Superior temporal gyrus (tissue), 1 donor: ENCODE measurements around the gene RTN4R.

Experiments
- DNase-seq: peaks from one replicate; pipeline ENCODE4 v3.0.0-alpha.2; 2016; ENCODE audit errors: extremely low spot score

The RTN4R gene

GRCh38 chr22:20229916-20230775, 38.0 kb downstream of the RTN4R start:
- DNase-seq, result no peak

DNA sequence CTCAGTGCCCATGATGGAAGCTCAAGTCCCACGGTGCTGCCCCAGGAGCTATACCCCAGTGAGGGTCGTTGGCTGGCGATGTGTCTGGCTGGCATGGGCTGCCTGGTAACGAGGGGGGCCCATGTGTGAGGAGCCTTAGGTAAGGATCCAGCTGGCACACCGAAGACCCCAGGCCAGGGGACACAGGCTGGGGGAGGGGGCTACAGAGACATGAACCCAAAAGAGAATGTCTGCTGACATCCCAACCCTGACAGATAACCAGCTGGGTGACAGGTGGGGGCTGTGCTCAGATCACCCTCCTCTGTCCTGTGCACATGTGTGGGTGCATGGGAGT, 39.2 kb downstream of the RTN4R start:
- DNase-seq, result no peak

DNA sequence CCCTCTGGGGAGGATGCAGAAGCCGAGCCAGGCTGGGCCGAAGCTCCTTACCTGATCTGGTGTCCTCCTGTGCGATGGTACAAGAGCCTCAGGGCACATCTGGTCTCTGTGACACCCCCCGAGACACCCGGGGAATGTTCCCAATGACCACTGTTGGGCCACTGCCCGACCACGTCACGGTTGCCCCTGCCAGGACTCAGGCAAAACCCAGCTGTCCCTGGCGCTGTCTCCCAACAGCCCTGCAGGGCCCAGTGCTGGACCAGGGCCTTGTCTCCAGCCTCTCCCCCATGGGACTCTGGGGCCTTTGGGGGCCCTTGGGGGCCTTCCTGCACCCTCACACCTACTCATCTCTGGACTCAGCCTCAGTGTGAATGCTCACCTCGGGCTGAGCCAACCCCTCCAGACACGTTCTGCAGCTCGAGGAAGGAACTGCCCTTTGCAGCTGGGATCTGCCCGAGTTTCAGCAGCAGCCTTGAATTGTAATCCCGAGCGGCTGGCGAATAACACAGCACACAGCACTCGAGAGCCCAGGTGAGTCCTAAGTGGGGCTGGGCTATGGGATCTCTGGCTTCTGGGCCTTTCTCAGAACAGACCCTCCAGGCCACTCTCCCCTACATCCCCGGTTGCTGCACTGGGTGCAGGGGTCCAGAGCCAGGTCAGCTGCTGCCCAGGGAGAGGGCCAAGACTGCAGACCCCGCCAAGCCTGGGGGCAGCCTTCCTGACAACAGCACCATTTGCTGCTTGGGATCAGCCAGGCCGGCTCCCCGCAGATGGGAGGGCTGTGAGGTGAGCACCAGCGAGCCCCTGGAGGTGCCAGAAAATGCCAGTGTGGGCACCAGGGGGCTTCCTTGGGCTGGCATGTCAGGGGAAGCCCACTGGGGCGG, 39.8 kb downstream of the RTN4R start:
- no peak for DNase-seq

GRCh38 chr22:20227363-20227762, 40.8 kb downstream of the RTN4R start:
- no peak for DNase-seq

GRCh38 chr22:20226760-20227350, 41.3 kb downstream of the RTN4R start:
- DNase-seq, result no peak

DNA sequence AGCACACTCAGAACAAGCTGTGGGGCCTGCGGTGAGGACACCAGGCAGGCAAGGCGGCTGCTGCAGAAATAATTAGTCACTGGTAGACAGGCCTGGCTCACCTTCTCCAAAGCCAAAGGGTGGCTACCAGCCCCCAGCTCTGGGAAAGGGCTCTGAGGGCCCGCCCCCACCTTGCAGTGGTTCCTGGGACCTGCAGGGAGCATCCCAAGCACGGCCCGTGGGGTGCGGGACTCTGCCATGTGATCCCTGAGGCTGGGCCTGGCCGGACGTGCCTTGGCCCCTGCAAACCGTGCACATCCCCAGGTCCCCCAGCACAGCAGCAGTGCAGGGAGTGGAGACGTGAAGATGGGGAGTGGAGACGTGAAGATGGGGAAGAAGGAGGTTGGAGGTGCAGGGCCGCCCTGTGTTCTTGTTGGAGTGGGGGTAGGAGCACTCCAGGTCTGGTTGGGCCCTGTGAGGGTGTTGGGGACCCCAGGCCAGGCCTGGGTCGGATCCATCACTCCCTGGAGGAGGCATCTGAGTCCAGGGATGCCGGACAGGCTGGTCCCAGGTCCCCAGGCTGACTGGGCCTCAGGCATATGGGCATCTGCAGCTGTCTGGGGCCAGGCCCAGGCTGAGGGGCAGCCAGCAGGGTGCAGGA, 41.9 kb downstream of the RTN4R start:
- no peak for DNase-seq

- DNase-seq, result no peak
Measured at GRCh38 chr22:20225693-20225966, 42.5 kb downstream of the RTN4R start.

GRCh38 chr22:20224917-20225692, 43.0 kb downstream of the RTN4R start:
- DNase-seq, result no peak

DNA sequence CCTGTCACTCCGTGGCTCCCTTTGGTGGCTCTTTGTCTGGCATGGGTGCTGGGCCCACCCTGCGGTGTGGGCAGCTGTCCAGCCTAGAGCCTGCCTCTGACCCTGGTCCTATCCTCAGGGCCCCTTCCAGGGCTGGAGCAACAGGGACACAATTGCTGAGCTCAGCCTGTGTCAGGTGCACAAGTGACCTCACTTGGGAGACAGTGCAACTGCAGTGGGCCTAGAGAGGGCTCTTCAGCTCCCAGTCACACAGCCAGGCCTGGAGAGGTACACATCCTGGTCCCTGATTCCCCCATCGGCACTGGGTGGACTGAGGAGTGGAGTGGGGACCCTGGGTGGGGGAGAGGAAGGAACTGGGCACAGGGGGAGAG, 43.9 kb downstream of the RTN4R start:
- DNase-seq, result no peak

- DNase-seq, result no peak
Measured at GRCh38 chr22:20223421-20224255, 44.5 kb downstream of the RTN4R start.

DNA sequence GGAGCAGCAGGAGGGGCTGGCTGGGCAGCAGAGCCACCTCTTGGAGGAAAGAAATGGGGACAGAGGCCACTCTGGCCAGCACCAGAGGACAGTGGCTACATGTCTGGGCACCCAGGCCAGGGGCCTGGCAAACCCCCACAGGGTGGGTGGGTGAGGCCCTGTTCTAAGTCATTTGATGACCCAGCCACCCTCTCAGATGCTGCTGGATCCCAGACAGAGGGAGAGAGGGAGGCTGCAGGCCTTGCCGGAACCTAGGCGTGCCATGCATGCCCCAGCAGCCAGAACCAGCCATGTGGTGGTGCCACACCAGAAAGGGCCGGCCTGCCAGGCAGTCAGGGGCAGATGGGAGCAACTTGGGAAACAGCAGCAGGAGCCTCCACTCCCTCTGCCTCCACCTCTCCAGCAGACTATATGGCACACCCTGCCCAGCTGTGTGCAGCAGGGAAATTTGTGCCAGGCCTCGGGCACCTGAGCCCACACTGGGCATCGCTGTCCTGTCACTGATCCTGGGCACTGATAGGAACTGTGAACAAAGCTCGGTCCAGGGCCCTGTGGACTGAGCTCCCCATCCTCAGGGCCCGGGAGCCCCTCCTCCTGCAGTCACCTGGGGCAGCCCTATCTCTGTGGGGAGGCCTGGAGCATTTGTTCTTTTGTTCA, 45.2 kb downstream of the RTN4R start:
- DNase-seq, result no peak

DNA sequence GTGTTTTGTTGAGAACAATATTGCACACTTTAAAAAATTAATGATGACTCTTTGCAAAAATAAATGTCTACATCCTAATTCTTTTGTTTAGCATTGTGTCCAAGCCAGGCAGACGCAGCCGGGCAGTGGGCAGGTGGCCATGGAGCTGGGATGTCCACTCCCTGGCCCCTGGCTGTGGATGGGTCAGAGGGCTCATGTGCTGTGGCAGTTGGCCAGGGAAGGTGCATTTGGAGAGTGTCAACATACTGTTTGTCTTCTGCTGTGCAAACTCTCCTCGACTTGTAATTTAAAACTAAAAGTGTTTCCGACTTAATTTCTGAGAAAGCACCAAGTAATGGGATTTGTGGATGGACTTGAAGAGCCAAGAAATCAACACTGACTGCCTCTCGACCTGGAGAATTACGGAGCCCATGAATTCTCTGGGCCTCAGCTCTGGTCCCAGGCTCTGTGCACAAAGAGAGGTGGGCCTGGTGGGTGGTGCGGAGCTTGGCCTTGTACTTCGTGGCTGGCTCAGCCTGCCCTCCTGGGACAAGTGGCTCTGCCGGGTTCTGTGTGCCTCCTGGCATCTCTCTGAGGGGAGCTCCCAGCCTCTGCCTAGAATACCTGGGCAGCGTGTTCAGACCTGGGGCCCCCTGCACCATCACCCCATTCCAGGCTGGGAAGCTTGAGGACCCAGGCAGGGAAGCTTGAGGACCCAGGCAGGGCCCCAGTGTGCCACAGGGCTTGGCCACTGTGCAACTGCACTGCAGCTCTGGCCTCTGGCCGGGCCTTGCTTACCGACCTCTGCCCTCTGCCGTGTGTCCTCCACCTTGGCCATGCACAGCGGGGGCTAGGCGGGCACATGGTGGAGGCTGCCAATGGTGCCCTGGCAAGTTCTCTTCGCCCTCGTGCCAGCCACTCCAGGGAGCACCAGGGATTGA, 46.4 kb downstream of the RTN4R start:
- DNase-seq, result no peak

- DNase-seq, result no peak
Measured at GRCh38 chr22:20220629-20221026, 47.5 kb downstream of the RTN4R start.

DNA sequence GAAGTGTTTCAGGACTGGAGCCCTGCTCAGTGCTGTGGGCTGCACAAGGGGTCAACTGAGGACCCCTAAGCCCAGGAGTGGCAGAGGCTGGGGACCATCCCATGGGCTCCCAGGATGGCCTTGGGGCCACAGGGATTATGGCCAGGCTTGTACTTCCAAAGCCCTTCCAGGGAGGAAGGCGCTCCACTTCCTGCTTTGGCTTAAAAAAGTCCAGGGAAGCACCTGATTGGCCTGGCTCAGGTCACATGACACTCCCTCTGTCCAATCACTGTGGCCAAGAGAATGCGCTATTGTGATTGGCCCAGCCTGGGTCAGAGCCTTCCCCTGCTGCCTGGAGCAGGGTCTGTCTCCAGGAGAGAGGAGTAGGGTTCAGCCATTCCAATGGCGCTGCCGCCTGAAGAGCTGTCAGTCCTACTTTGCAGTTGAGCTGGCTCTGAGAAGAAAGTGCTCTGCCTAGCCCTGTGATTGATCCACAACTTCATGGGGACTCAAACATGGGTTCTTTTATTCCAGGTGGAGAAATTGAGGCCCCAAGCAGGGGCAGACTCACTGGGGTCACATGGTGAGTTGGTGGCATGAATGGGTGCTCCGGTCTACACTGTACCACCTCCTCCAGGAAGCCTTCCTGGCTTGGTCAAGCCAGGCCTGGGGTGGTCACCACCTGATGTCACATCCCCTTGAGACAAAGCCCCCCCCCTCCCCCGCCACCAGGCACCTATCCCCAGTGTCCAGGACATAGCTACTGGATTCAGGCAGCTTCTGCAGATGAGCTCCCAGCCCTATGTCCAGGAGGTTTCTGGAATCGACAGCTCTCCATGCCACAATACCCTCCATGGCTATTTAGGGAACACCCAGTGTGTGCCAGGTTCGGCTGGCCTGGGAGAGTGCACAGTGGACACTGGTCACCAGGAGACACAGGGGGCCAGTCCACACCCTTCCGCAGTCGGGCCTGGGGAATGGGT, 48.2 kb downstream of the RTN4R start:
- DNase-seq, result no peak

GRCh38 chr22:20218987-20219386, 49.1 kb downstream of the RTN4R start:
- DNase-seq, result no peak

DNA sequence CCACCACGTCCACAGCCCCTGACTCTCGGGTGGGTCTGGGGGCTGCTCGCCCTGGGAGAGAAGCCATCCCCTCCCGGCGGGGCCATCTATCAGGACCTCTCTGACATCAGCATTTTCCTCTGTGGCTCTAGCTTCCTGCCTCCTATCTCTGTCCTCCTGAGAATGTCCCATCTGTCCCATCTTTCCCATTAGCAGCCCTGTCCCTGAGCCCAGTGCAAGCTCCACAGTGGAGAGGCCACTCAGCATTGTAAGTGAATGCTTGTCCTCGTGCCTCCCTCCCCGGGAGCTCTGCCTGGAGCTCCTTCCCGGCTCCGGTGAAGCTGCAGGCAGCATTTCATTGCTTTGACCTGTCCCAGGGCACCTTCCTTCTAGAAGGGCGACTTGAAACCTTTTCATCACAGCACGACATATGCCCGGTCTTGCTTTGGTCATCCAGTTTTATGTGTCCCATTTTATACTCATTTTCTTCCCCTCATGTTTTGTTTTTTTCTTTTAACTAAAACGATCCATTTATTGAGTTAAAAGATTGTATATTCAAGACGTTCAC, 49.7 kb downstream of the RTN4R start:
- no peak for DNase-seq

DNA sequence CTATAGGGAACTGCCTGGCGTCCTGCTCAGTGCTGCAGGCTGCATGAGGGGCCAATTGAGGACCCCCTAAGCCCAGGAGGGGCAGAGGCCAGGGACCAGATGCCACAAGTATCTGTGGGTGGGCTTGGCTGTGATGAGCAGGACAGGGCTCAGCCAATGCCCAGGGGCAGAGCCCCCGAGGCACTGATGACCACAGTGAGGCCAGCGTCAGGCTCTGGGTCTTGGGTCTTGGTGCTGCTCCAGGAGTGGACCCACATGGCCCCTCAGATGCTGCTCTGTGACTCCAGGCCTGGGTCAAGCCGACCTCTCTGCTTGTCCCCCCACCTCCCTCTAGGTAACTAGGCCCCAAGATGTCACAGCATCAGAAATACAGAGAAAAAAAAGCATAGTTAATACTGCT, 50.6 kb downstream of the RTN4R start:
- DNase-seq, result no peak
